K562 treated with DMSO at 1 percent for 24 hours (cell line): ENCODE data around the gene WDR93. TPM values are rescaled to one million over a fixed set of nuclear protein-coding genes. Genes with fewer than 3 reads are reported as not detected.

ENCODE experiments used
- total RNA-seq: library from RNA; unstranded; fragments of 300-600 nt; gene quantifications from 2 replicates; pipeline ENCODE4 v1.2.3, GENCODE V29; 2022; ENCODE audit warnings: low read depth; ENCODE audit not compliant: insufficient read depth

Gene WDR93
- not detected in 2 replicates for total RNA-seq

DNA sequence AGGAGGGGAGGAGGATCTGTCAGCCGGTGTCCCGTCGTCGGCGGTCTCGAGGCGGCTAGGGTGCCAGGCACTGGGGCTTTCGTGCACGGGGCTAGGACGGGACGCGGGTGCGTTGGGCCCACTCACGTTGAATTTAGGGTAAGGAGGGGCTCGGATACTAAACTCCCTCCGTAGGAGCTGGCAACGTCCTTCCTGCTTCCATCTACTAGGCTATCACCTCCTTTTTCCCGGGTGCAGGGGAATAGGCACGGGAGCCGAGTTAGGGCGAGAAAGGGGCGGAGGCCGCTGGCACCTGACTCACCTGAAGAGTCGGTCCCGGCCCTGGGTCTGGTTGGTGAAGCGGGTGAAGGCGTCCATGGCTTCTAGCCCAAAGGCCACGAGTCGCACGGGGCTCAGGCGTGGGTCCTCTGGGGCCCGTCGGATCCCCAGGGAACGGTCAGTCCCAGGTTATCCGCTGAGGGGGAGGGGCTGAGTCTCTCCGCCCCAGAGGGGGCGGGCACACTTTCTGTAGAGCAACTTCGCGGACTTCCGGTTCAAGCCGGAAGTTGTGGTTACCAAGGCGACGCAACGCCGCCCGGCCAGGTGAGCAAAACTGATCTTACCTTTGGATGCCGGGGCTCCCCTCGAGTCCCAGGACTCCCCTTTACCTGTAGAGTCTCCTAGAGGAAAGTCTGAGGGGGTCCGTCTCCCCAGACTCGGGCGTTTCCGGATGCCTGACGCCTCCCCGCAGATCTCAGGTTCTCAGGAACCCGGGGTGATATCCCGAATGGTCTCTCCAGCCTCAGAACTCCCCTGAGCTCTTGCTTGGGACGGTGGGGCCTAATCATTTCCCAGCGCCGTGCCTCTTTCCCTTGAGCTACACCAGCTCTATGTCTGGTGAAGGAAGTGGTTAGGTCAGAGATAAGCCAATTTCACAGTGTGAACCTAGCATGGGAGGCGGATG, at the start of gene WDR93, which contains the start of gene PEX11A:
Gene WDR93 (plus strand): TSS at position 536 of the 943 bp plus-strand sequence. CDS start 10,936 bp downstream, outside the sequence.
Gene PEX11A (minus strand): TSS at position 479 of the 943 bp plus-strand sequence. CDS start 122 bp downstream, at position 357.

DNA sequence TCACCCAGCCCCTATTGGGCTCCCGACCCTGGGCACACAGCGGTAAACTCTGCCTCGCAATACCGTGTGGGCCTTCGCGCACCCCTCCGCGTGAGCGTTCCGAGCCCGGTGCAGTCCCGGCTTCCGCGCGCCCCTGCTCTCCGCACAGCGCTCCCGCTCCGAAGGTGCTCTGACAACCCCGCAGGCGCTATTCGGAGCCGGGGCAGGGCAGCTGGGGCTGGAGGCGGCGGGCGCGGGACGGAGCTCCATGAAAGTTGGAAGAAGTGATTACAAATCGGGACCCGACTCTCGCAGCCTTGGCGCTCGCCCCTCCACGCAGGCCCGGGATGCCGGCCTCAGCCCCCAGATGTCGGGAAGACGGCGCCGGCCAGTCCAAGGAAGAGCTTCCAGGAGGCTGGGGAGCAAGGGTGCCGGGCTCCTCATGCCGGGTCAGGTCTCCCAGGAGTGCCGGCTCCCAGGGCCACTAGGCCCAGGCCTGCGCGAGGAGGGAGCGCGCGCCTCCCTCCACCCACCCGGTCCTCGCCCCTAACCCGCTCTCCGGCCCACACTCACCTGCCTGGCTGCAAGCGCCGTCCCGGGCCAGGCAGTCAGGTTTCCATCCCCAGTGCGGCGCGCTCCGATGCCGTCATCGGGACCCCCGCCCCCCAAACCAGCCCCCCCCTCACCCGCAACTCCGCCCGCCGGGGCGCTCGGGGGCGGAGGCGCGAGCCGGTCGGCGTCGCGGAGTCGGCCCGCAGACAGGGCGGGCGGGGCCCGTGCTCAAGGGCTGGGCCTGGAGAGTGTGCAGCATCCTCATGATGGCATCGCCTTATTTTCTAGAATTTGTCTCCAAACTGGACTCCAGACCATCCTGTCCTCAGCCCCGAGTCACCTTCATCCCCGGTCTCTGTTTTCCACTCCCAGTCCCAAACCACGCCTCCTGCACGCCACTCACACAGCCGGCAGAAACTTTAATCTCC, 35.5 kb upstream of the WDR93 start, which contains the start of gene KIF7:
Gene KIF7 (minus strand): TSS at position 621 of the 959 bp plus-strand sequence. CDS start 2,537 bp downstream, outside the sequence.

DNA sequence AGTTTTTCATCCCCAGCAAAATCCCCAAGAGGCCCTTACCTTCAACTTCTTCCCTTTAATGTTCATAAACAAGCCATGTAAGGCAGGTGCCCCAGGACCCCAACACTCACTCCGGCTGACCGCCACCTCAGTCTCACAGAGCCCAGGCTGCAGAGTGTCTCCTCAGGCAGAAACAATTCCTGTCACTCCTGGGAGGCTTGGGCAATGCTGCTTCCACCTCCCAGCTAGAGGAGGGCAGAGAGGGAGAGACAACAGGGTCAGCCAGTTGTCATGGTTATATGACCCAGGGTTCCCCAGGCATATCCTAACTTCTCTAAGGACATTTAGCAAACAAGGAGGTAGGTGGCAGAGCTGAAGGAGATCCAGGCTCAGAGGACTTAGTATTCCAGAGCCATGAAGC, 11.4 kb upstream of the WDR93 start, which contains the start of gene PLIN1:
Gene PLIN1 (minus strand): TSS at position 156 of the 400 bp plus-strand sequence. CDS start 1,878 bp downstream, outside the sequence.

DNA sequence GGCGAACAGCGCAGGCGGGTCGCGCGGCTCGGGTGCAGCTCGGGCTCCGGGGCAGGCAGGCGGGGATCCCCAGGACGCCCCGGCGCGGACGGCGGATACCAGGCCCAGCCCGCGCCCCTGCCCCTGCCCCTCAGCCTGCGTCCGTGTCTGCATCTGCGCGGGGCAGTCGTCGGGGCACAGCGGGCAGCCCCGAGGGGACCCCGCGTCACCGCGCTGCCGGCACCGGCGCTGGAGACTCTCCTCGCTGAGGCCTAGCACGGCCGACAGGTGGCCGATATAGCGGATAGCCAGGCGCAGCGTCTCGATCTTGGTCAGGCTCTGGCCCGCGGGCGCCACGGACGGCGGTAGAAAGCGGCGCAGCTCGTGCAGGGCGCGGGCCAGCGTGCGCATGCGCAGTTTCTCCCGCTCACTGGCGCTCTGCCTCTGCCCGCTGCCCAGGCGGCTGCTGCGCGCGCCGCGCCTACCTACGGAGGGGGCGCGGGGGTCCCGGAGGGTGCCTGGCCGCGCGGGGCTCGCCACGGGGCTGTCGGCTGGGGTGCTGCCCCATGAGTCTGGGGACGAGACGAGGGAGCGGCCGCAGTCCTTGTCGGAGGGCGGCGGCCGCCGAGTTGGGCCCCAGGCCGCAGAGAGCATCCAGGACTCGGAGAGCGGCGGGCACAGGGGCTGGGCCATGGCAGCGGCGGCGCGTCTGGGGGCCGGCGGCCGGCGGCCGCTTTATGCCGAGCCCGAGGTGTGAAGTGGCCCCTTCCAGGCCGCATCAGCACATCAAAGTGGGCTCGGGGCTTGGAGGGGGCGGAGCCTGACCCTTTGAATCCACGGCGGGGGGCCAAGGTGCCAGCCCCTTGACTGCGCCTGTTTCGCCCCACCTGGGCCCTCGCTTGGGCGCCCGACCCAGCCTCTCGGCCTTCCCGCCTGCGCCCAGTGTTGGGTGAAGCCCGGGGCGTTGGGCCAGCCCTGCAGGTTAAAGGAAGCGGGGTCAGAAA, 60.2 kb downstream of the WDR93 start, which contains the start of gene MESP1:
Gene MESP1 (minus strand): TSS at position 690 of the 983 bp plus-strand sequence. CDS start 18 bp downstream, at position 672.

DNA sequence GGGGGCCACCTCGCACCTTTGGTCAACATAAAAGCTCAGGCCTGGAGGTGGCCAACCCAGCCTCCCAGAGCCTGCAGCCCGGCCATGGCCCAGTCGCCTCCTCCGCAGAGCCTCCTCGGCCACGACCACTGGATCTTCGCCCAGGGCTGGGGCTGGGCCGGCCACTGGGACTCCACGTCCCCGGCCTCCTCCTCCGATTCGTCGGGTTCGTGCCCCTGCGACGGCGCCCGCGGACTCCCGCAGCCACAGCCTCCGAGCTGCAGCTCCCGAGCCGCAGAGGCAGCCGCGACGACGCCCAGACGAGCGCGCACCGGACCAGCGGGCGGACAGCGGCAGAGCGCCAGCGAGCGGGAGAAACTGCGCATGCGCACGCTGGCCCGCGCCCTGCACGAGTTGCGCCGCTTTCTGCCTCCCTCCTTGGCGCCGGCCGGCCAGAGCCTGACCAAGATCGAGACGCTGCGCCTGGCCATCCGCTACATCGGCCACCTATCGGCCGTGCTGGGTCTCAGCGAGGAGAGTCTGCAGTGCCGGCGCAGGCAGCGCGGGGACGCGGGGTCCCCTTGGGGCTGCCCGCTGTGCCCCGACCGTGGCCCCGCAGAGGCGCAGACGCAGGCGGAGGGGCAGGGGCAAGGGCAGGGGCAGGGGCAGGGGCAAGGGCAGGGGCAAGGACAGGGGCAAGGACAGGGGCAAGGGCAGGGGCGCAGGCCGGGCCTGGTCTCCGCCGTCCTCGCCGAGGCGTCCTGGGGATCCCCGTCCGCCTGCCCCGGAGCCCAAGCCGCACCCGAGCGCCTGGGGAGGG, 85.9 kb downstream of the WDR93 start, which contains the start of gene MESP2:
Gene MESP2 (plus strand): TSS at position 59 of the 799 bp plus-strand sequence. CDS start 26 bp downstream, at position 85.

Other genes with a start within 250 kb of the WDR93 start
- not detected in 2 replicates for gene RHCG, start 194.2 kb upstream of the WDR93 start, total RNA-seq
- 10.4 and 11.3 TPM in 2 replicates for gene TICRR, start 115.3 kb upstream of the WDR93 start, total RNA-seq
- gene KIF7, start 35.3 kb upstream of the WDR93 start, total RNA-seq: 3.0 and 3.3 TPM in 2 replicates
- gene PLIN1, start 11.4 kb upstream of the WDR93 start, total RNA-seq: not detected in 2 replicates
- gene PEX11A, start 57 bp upstream of the WDR93 start, total RNA-seq: not detected in 2 replicates
- gene MESP1, start 60.4 kb downstream of the WDR93 start, total RNA-seq: 0.43 and 0.61 TPM in 2 replicates
- 0.68 and 0.71 TPM in 2 replicates for gene MESP2, start 85.5 kb downstream of the WDR93 start, total RNA-seq
- gene ANPEP, start 124.0 kb downstream of the WDR93 start, total RNA-seq: 3.1 and 3.5 TPM in 2 replicates
- gene AP3S2, start 203.2 kb downstream of the WDR93 start, total RNA-seq: 24.0 and 25.3 TPM in 2 replicates
- not detected in 2 replicates for gene ARPIN, start 222.1 kb downstream of the WDR93 start, total RNA-seq